HepG2 (cell line): ENCODE results near the gene SIK1. TPM values are rescaled to one million over a fixed set of nuclear protein-coding genes. Genes with fewer than 3 reads are reported as not detected.

ENCODE experiments used
- AGO1 ChIP-seq: fragments of 200-400 bp; formaldehyde crosslinking; IDR thresholded peaks from 2 replicates; pipeline ENCODE4 v1.6.1; 2017; ENCODE audit warnings: mild to moderate bottlenecking, low read depth, low read length, moderate library complexity; ENCODE audit not compliant: poor library complexity, severe bottlenecking
- BRCA1 ChIP-seq: sonication (generic); formaldehyde crosslinking; IDR thresholded peaks from 2 replicates; pipeline ENCODE4 v1.4.0; 2020; ENCODE audit warnings: missing genetic modification reagents
- CBX1 ChIP-seq: IDR thresholded peaks from one replicate; pipeline ENCODE4 v1.6.1; 2016; ENCODE audit warnings: antibody characterized with exemption, low read depth
- DMAP1 ChIP-seq: IDR thresholded peaks from 2 replicates; pipeline ENCODE4 v1.6.1; 2016
- ELF3 ChIP-seq: IDR thresholded peaks from 2 replicates; pipeline ENCODE4 v1.6.1; 2016; ENCODE audit warnings: missing genetic modification reagents, missing compliant biosample characterization
- JUND ChIP-seq: sonication (generic); formaldehyde crosslinking; IDR thresholded peaks from 2 replicates; pipeline ENCODE4 v1.8.0; 2022; ENCODE audit warnings: mild to moderate bottlenecking, missing genetic modification reagents
- KDM2A ChIP-seq: sonication (generic); formaldehyde crosslinking; IDR thresholded peaks from 2 replicates; pipeline ENCODE4 v1.4.0; 2020; ENCODE audit warnings: low read depth, missing genetic modification reagents, borderline replicate concordance
- MEF2D ChIP-seq: sonication (generic); formaldehyde crosslinking; IDR thresholded peaks from 2 replicates; pipeline ENCODE4 v1.5.1; 2020; ENCODE audit warnings: mild to moderate bottlenecking, missing genetic modification reagents
- NR2F6 ChIP-seq, 2 experiments: IDR thresholded peaks; 2 replicates each; pipeline ENCODE4 v1.6.1; 2016; ENCODE audit warnings: antibody characterized with exemption in 1 of 2, mild to moderate bottlenecking in 1 of 2
- SMAD9 ChIP-seq: sonication (generic); formaldehyde crosslinking; IDR thresholded peaks from 2 replicates; pipeline ENCODE4 v1.5.1; 2020; ENCODE audit warnings: mild to moderate bottlenecking, missing genetic modification reagents
- YEATS4 ChIP-seq: sonication (generic); formaldehyde crosslinking; IDR thresholded peaks from 2 replicates; pipeline ENCODE4 v1.4.0; 2020; ENCODE audit warnings: missing genetic modification reagents, borderline replicate concordance
- ZNF549 ChIP-seq: sonication (generic); formaldehyde crosslinking; IDR thresholded peaks from 2 replicates; pipeline ENCODE4 v1.5.0; 2020; ENCODE audit warnings: missing genetic modification reagents
- ZNF563 ChIP-seq: sonication (generic); formaldehyde crosslinking; IDR thresholded peaks from 2 replicates; pipeline ENCODE4 v1.8.0; 2022; ENCODE audit warnings: mild to moderate bottlenecking, moderate library complexity, missing genetic modification reagents
- ZNF569 ChIP-seq: sonication (generic); formaldehyde crosslinking; IDR thresholded peaks from 2 replicates; pipeline ENCODE4 v1.5.0; 2020; ENCODE audit warnings: mild to moderate bottlenecking, missing genetic modification reagents, moderate library complexity, borderline replicate concordance
- ZNF570 ChIP-seq: sonication (generic); formaldehyde crosslinking; IDR thresholded peaks from 2 replicates; pipeline ENCODE4 v1.4.0; 2020; ENCODE audit warnings: mild to moderate bottlenecking, missing genetic modification reagents, borderline replicate concordance
- ZNF775 ChIP-seq: sonication (generic); formaldehyde crosslinking; IDR thresholded peaks from 2 replicates; pipeline ENCODE4 v1.4.0; 2020; ENCODE audit warnings: missing genetic modification reagents, mild to moderate bottlenecking, moderate library complexity, borderline replicate concordance
- polyA plus RNA-seq, 8 experiments: library from polyadenylated mRNA; depleted of rRNA in 3 of 8; stranded (reverse) in 7 of 8; unstranded in 1 of 8; fragments of >200 nt; fragmentation: Illumina TruSeq in 4 of 8; extraction: Trizol in 4 of 8; gene quantifications; 2 replicates each; pipeline versions ENCODE4 v1.2.1 to v1.2.3, GENCODE V29; 2011 to 2016; ENCODE audit warnings: low read depth in 4 of 8, missing spikeins in 1 of 8, mixed read lengths in 1 of 8; ENCODE audit not compliant: insufficient read depth in 1 of 8
- total RNA-seq, 5 experiments: library from RNA; depleted of rRNA; stranded (reverse); fragments of >200 nt; fragmentation: Illumina TruSeq; extraction: Trizol; gene quantifications; 2 replicates each; pipeline ENCODE4 v1.2.3, GENCODE V29; 2016; ENCODE audit warnings: low read depth in 1 of 5
- TF ChIP-seq, protein P1 (sequence below): IDR thresholded peaks from 2 replicates; pipeline ENCODE4 v1.6.1; 2016; ENCODE audit warnings: mild to moderate bottlenecking
- TF ChIP-seq, protein P2 (sequence below): sonication (generic); formaldehyde crosslinking; IDR thresholded peaks from 2 replicates; pipeline ENCODE4 v1.5.1; 2020; ENCODE audit warnings: mild to moderate bottlenecking, moderate library complexity, missing genetic modification reagents
- TF ChIP-seq, protein P3 (sequence below): sonication (generic); formaldehyde crosslinking; IDR thresholded peaks from 2 replicates; pipeline ENCODE4 v1.4.0; 2020; ENCODE audit warnings: low read depth, missing genetic modification reagents

Gene SIK1
- total and polyA plus RNA-seq, 2 of the 13 experiments (the other 11 are each of a cell fraction or from before 2014, with no cell fraction given) = 4.5 to 14.5 TPM

DNA sequence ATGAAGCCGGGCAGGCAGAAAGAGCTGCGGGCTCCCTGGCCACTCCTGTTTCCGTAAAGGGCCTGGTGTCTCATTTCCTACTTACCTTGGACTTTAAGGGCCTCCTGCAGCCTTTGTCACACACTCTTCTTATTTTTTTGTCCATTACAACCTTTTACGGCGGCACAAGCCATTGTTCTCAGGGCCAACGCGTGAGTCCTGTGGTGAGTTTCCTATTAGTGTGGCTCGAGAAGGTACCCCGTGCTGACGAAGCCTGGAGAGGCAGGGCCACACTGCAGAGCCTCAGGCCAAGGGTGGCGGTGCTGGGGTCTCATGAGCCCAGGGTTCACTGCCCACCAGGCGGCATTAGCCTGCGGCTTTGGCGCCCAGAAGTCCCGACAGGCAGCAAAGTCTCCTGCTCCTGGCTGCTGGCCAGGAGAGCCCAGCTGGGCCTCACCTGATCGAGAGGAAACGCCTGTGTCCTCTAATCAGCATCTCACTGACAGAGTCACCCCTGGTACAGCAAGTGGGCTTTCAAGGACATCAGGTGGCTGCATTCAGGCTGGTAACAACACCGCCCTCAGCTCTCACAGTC, 62.0 kb downstream of the SIK1 start (continued):
- peak; percentile 47; the same call in 1 of the 2 replicates for TF ChIP-seq KDM2A (CRISPR knock-in tag)
- TF ChIP-seq NR2F6 (IDR thresholded peaks at IDR 0.05) = no peak
- TF ChIP-seq NR2F6 (CRISPR knock-in tag; IDR thresholded peaks at IDR 0.05) = 0 out of 2 replicates have a peak, but pooled peaks have one; percentile 31
- no peak for TF ChIP-seq AGO1
- TF ChIP-seq, protein P1, sequence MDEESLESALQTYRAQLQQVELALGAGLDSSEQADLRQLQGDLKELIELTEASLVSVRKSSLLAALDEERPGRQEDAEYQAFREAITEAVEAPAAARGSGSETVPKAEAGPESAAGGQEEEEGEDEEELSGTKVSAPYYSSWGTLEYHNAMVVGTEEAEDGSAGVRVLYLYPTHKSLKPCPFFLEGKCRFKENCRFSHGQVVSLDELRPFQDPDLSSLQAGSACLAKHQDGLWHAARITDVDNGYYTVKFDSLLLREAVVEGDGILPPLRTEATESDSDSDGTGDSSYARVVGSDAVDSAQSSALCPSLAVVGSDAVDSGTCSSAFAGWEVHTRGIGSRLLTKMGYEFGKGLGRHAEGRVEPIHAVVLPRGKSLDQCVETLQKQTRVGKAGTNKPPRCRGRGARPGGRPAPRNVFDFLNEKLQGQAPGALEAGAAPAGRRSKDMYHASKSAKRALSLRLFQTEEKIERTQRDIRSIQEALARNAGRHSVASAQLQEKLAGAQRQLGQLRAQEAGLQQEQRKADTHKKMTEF (CRISPR knock-in tag) = no peak
- TF ChIP-seq ZNF563 (CRISPR knock-in tag) = peak; percentile 100
- no peak for TF ChIP-seq MEF2D (CRISPR knock-in tag)
- no peak for TF ChIP-seq JUND
- no peak for TF ChIP-seq SMAD9 (CRISPR knock-in tag)
- no peak for TF ChIP-seq ZNF549 (CRISPR knock-in tag)
- no peak for TF ChIP-seq CBX1
- TF ChIP-seq BRCA1 (CRISPR knock-in tag) = no peak
- TF ChIP-seq ZNF569 (CRISPR knock-in tag) = no peak
- TF ChIP-seq ZNF570 (CRISPR knock-in tag) = no peak
- 0 out of 2 replicates have a peak, but pooled peaks have one; percentile 25 for TF ChIP-seq ELF3 (CRISPR knock-in tag)
- TF ChIP-seq, protein P2, sequence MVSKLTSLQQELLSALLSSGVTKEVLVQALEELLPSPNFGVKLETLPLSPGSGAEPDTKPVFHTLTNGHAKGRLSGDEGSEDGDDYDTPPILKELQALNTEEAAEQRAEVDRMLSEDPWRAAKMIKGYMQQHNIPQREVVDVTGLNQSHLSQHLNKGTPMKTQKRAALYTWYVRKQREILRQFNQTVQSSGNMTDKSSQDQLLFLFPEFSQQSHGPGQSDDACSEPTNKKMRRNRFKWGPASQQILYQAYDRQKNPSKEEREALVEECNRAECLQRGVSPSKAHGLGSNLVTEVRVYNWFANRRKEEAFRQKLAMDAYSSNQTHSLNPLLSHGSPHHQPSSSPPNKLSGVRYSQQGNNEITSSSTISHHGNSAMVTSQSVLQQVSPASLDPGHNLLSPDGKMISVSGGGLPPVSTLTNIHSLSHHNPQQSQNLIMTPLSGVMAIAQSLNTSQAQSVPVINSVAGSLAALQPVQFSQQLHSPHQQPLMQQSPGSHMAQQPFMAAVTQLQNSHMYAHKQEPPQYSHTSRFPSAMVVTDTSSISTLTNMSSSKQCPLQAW = no peak
- TF ChIP-seq, protein P3, sequence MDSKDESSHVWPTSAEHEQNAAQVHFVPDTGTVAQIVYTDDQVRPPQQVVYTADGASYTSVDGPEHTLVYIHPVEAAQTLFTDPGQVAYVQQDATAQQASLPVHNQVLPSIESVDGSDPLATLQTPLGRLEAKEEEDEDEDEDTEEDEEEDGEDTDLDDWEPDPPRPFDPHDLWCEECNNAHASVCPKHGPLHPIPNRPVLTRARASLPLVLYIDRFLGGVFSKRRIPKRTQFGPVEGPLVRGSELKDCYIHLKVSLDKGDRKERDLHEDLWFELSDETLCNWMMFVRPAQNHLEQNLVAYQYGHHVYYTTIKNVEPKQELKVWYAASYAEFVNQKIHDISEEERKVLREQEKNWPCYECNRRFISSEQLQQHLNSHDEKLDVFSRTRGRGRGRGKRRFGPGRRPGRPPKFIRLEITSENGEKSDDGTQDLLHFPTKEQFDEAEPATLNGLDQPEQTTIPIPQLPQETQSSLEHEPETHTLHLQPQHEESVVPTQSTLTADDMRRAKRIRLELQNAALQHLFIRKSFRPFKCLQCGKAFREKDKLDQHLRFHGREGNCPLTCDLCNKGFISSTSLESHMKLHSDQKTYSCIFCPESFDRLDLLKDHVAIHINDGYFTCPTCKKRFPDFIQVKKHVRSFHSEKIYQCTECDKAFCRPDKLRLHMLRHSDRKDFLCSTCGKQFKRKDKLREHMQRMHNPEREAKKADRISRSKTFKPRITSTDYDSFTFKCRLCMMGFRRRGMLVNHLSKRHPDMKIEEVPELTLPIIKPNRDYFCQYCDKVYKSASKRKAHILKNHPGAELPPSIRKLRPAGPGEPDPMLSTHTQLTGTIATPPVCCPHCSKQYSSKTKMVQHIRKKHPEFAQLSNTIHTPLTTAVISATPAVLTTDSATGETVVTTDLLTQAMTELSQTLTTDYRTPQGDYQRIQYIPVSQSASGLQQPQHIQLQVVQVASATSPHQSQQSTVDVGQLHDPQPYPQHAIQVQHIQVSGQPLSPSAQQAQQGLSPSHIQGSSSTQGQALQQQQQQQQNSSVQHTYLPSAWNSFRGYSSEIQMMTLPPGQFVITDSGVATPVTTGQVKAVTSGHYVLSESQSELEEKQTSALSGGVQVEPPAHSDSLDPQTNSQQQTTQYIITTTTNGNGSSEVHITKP (CRISPR knock-in tag) = no peak
- TF ChIP-seq DMAP1 (CRISPR knock-in tag) = no peak
- no peak for TF ChIP-seq YEATS4 (CRISPR knock-in tag)
- 0 out of 2 replicates have a peak, but pooled peaks have one; percentile 33 for TF ChIP-seq ZNF775 (CRISPR knock-in tag)
